ENCODE data around the gene STPG3. TPM values are rescaled to one million over a fixed set of nuclear protein-coding genes. Genes with fewer than 3 reads are reported as not detected.

STPG3 gene
- total and polyA plus RNA-seq, 9 of the 15 experiments (the other 6 are each of a cell fraction or from before 2014, with no cell fraction given) = not detected

GRCh38 chr9:137276473-137277328, 25.6 kb downstream of the STPG3 start (continued):
- TF ChIP-seq ZNF780A (CRISPR knock-in tag; IDR thresholded peaks at IDR 0.05) = no peak
- TF ChIP-seq GTF2F1 (IDR thresholded peaks at IDR 0.05; ENCODE audit: low read depth, low read length) = no peak
- TF ChIP-seq CLOCK (CRISPR knock-in tag; IDR thresholded peaks at IDR 0.05; ENCODE audit: borderline replicate concordance) = no peak
- TF ChIP-seq REST (IDR thresholded peaks at IDR 0.05; ENCODE audit: borderline replicate concordance) = 0 out of 2 replicates have a peak, but pooled peaks have one; percentile 25
- TF ChIP-seq REST (CRISPR knock-in tag; IDR thresholded peaks at IDR 0.05; ENCODE audit: low read depth) = 0 out of 2 replicates have a peak, but pooled peaks have one; percentile 11
- 0 out of 2 replicates have a peak, but pooled peaks have one; percentile 1 for TF ChIP-seq CXXC5 (CRISPR knock-in tag; IDR thresholded peaks at IDR 0.05)
- TF ChIP-seq PYGO2 (tag; IDR thresholded peaks at IDR 0.05) = no peak
- TF ChIP-seq NCOA2 (IDR thresholded peaks at IDR 0.05; ENCODE audit: partially characterized antibody in 2 of 2) = no peak
- TF ChIP-seq EGR1 (conservative IDR thresholded peaks at IDR 0.05) = no peak
- no peak for TF ChIP-seq DNMT1 (IDR thresholded peaks at IDR 0.05)
- no peak for TF ChIP-seq EZH2 (IDR thresholded peaks at IDR 0.05; ENCODE audit: borderline replicate concordance, low read depth, low read length)
- no peak for TF ChIP-seq PURB (CRISPR knock-in tag; IDR thresholded peaks at IDR 0.05; ENCODE audit: low read depth)
- TF ChIP-seq ZNF282 (CRISPR knock-in tag; IDR thresholded peaks at IDR 0.05) = no peak
- no peak for TF ChIP-seq SNIP1 (IDR thresholded peaks at IDR 0.05; ENCODE audit: low read depth)
- TF ChIP-seq FIP1L1 (IDR thresholded peaks at IDR 0.05; ENCODE audit: low read depth, low read length, poor library complexity, severe bottlenecking) = no peak
